Peyer's patch (tissue), 4 donors: ENCODE data around the gene TTC27. TPM values are rescaled to one million over a fixed set of nuclear protein-coding genes. Genes with fewer than 3 reads are reported as not detected.

ENCODE experiments used
- DNase-seq, 3 donors: peaks; one replicate each; pipeline ENCODE4 v3.0.0-alpha.2; 2017 to 2019
- H3K27ac ChIP-seq, 4 donors: fragments of 200-600 bp; sonication (generic); one replicate each; pipeline ENCODE4 v1.5.1; 2016 to 2019
- H3K27me3 ChIP-seq, 2 donors: fragments of 200-600 bp; sonication (generic); one replicate each; pipeline ENCODE4 v1.5.1; 2019
- H3K36me3 ChIP-seq, 3 donors: fragments of 200-600 bp; sonication (generic); one replicate each; pipeline ENCODE4 v1.5.1; 2016 to 2019
- H3K4me1 ChIP-seq, 4 donors: fragments of 200-600 bp; sonication (generic); one replicate each; pipeline ENCODE4 v1.5.1; 2016 to 2019
- H3K4me3 ChIP-seq, 4 donors: fragments of 200-600 bp; sonication (generic); 1 replicate in 3 of 4; 2 replicates in 1 of 4; pipeline ENCODE4 v1.5.1; 2016 to 2019; ENCODE audit warnings: mild to moderate bottlenecking in 1 of 4
- H3K9me3 ChIP-seq, 4 donors: fragments of 200-600 bp; sonication (generic); one replicate each; pipeline ENCODE4 v1.5.1; 2016 to 2019; ENCODE audit warnings: mild to moderate bottlenecking in 1 of 4
- POLR2A ChIP-seq, 2 donors: fragments of 450-650 bp; IDR thresholded peaks; one replicate each; pipeline ENCODE4 v1.5.1; 2017; ENCODE audit warnings: antibody characterized with exemption in 2 of 2, mild to moderate bottlenecking in 2 of 2, moderate library complexity in 2 of 2
- total RNA-seq, 4 donors: library from RNA; depleted of rRNA; stranded (reverse); fragments of >200 nt; gene quantifications; one replicate each; pipeline ENCODE4 v1.1.0, GENCODE V29; 2016
- TF ChIP-seq, protein P1 (sequence below), 6 experiments: fragments of 450-650 bp in 4 of 6; fragments of 200-600 bp in 2 of 6; sonication (generic) in 1 of 6; IDR thresholded peaks; one replicate each; pipeline ENCODE4 v1.5.1; 2017 to 2019; ENCODE audit warnings: antibody characterized with exemption in 6 of 6, mild to moderate bottlenecking in 3 of 6, moderate library complexity in 1 of 6

Gene TTC27
- total RNA-seq, 4 donors from 2014 or later = 9.5 to 28.6 (median 12.4) TPM

DNA sequence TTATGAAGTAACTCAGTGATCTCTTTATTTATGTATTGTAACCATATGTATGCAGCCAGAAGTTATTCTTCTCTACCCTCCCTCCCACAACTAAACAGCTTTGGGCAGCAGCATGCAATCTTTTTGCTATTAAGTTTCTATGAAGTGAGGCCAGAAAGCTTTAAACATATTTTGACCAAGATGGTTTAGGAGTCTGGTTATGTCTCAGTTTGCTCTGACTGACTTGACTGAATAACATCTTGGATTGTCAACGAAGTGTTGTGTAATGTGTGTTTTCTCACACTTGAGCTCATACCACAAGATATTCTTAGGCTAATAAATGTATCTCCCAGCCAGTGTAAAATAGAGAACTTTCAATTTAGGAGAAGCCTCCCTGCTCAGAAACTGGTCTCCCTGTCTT is 104.3 kb downstream of the TTC27 start:
- no peak for DNase-seq
- Histone ChIP-seq H3K4me3 (no peak overlapping the region), H3K36me3 (no peaks in the 10 kb centered on the region), H3K4me1 (no peaks in the 10 kb centered on the region), H3K27me3 (no peaks in the 10 kb centered on the region), H3K9me3 (no peaks in the 10 kb centered on the region), H3K27ac (no peak overlapping the region)
- TF ChIP-seq POLR2A (IDR thresholded peaks at IDR 0.05) = no peak
- TF ChIP-seq, protein P1, sequence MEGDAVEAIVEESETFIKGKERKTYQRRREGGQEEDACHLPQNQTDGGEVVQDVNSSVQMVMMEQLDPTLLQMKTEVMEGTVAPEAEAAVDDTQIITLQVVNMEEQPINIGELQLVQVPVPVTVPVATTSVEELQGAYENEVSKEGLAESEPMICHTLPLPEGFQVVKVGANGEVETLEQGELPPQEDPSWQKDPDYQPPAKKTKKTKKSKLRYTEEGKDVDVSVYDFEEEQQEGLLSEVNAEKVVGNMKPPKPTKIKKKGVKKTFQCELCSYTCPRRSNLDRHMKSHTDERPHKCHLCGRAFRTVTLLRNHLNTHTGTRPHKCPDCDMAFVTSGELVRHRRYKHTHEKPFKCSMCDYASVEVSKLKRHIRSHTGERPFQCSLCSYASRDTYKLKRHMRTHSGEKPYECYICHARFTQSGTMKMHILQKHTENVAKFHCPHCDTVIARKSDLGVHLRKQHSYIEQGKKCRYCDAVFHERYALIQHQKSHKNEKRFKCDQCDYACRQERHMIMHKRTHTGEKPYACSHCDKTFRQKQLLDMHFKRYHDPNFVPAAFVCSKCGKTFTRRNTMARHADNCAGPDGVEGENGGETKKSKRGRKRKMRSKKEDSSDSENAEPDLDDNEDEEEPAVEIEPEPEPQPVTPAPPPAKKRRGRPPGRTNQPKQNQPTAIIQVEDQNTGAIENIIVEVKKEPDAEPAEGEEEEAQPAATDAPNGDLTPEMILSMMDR (IDR thresholded peaks at IDR 0.05) = no peak

DNA sequence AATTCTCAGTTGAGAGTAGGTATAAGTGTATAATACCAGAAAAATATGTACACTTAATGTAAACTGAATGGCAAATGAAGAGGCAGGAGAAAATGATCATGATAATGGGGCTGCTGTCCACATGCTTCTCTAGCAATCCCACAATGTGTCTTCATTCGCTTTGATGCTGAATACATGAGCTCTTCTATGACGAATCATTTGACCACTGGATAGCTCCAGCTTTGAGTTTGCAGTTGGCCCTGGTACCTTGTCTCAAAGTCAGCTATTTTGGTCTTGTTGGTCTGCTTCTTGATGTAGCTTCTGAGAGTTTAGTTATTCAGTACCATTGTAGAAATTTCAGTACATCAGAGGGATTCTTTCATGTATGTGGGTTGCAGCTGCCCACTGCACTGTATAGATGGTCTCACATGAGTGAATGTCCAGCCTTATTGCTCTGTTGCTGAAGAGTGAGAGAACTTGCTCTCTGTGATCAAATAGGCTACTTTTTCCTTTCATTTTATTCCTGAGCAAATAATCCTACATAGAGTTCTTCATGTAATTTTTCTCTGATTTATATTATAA is 105.1 kb downstream of the TTC27 start:
- Histone ChIP-seq H3K36me3 (no peaks in the 10 kb centered on the region), H3K9me3 (no peaks in the 10 kb centered on the region), H3K4me1 (no peaks in the 10 kb centered on the region), H3K27ac (no peak overlapping the region), H3K4me3 (no peak overlapping the region), H3K27me3 (no peaks in the 10 kb centered on the region)
- no peak for DNase-seq
- TF ChIP-seq, protein P1 (IDR thresholded peaks at IDR 0.05) = no peak
- no peak for TF ChIP-seq POLR2A (IDR thresholded peaks at IDR 0.05)

DNA sequence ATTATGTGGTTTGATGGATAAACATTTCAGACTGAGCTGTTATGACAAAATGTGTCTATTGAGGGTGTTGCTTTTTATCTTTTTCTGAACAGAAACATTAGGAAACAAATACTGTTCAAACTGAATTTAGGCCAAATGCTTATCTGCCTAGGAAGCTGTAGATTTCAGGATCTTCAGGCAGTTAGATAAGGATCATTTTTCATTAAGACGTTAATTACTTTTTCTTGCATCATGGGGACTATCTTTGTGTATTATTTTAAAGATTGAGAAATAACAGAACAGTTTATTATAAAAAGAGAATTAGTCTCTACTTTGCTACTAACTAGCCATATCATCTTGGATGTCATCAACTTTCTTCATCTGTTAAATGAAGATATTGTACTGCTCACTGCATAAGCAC is 107.5 kb downstream of the TTC27 start:
- Histone ChIP-seq H3K9me3 (no peaks in the 10 kb centered on the region), H3K27me3 (no peaks in the 10 kb centered on the region), H3K27ac (no peak overlapping the region), H3K36me3 (no peaks in the 10 kb centered on the region), H3K4me1 (no peaks in the 10 kb centered on the region), H3K4me3 (no peak overlapping the region)
- TF ChIP-seq, protein P1 (IDR thresholded peaks at IDR 0.05) = no peak
- no peak for TF ChIP-seq POLR2A (IDR thresholded peaks at IDR 0.05)
- no peak for DNase-seq

DNA sequence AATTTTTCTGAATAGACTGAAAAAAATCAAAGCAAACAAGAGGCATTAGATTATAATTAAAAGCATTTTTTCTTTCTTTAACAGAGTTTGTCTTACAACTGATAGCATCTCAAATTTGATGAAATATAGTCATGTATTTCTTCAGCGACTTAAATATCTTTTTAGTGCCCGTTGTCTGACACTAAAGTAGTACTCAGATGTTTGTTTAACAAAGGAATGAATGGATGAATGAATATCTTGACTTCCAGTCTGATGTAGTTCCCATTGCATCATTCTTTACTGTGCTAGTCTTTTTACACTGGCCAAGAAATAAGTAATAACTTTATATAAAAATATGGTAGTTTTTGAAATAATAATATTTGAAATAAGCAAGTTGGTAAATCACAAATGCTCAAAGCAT is 111.1 kb downstream of the TTC27 start:
- TF ChIP-seq, protein P1 (IDR thresholded peaks at IDR 0.05) = no peak
- no peak for TF ChIP-seq POLR2A (IDR thresholded peaks at IDR 0.05)
- Histone ChIP-seq H3K9me3 (no peaks in the 10 kb centered on the region), H3K36me3 (no peaks in the 10 kb centered on the region), H3K4me1 (no peaks in the 10 kb centered on the region), H3K27ac (no peak overlapping the region), H3K27me3 (no peaks in the 10 kb centered on the region), H3K4me3 (no peak overlapping the region)
- DNase-seq = no peak

DNA sequence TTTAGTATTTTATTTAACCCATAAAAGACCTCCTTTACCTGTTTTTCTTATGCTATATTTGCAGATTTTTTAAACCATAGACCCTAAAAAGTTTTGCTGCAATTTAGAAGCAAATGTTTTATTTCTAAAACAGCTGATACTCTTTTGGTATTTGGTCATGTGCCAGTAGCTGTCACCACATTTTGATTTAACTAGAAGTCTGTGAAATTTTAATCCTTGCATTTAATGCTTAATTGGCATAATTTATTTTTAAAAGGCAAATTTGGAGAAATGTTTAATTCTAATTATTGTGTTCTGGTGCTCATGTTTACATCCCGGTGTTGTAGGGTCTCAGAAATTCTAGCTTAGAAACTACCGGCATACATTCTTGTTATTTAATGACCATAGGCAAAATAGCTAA is 111.8 kb downstream of the TTC27 start:
- H3K4me1 ChIP-seq = no peaks in the 10 kb centered on the region
- no peaks in the 10 kb centered on the region for H3K9me3 ChIP-seq
- H3K4me3 ChIP-seq = no peak overlapping the region
- no peaks in the 10 kb centered on the region for H3K36me3 ChIP-seq
- TF ChIP-seq, protein P1 (IDR thresholded peaks at IDR 0.05) = no peak
- no peak for TF ChIP-seq POLR2A (IDR thresholded peaks at IDR 0.05)
- no peak overlapping the region for H3K27ac ChIP-seq
- DNase-seq = no peak
- H3K27me3 ChIP-seq = no peaks in the 10 kb centered on the region

DNA sequence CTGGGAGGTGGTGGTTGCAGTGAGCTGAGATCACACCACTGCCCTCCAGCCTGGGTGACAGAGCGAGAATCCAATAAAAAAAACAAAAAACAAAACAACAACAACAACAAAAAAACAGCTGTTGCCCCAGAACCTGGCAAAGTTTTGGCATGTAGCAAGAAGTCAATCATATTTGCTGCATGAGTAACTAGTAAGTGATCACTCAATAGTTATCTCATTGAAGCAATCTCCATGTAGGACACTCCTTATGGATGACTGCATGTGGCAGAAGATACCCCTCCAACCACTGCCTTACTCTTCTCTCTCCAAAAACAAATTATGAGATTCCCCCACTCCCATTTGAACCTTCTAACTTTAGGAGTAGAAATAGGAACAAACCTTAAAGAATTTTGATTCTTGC is 113.7 kb downstream of the TTC27 start:
- Histone ChIP-seq H3K4me1 (no peaks in the 10 kb centered on the region), H3K27me3 (no peaks in the 10 kb centered on the region), H3K4me3 (no peak overlapping the region), H3K27ac (no peak overlapping the region), H3K36me3 (no peaks in the 10 kb centered on the region), H3K9me3 (no peaks in the 10 kb centered on the region)
- no peak for TF ChIP-seq POLR2A (IDR thresholded peaks at IDR 0.05)
- TF ChIP-seq, protein P1 (IDR thresholded peaks at IDR 0.05) = no peak
- no peak for DNase-seq
